Adrenal gland (tissue), 12 donors: Measurements from ENCODE around the gene MED12. TPM values are rescaled to one million over a fixed set of nuclear protein-coding genes. Genes with fewer than 3 reads are reported as not detected.

Source experiments
- DNase-seq, 7 donors: peaks; one replicate each; pipeline ENCODE4 v3.0.0-alpha.2; 2019 to 2020
- H3K27ac ChIP-seq, 5 donors: fragments of 200-600 bp; sonication (generic) in 4 of 5; 1 replicate in 3 of 5; 2 replicates in 2 of 5; pipeline versions ENCODE4 v1.5.1 to v1.8.0; 2016 to 2020; ENCODE audit warnings: mild to moderate bottlenecking in 1 of 5
- H3K27me3 ChIP-seq: fragments of 200-600 bp; 2 replicates; pipeline ENCODE4 v1.8.0; 2021
- H3K36me3 ChIP-seq, 2 donors: fragments of 200-600 bp; replicated peaks in 1 of 2; 1 replicate in 1 of 2; 2 replicates in 1 of 2; pipeline versions ENCODE4 v1.5.1 to v1.8.0; 2018 to 2022
- H3K4me1 ChIP-seq, 2 donors: fragments of 200-600 bp; replicated peaks in 1 of 2; 1 replicate in 1 of 2; 2 replicates in 1 of 2; pipeline versions ENCODE4 v1.5.1 to v1.8.0; 2018 to 2021
- H3K4me3 ChIP-seq, 4 donors: fragments of 200-600 bp; sonication (generic) in 3 of 4; one replicate each; pipeline ENCODE4 v1.5.1; 2016 to 2018
- H3K9me3 ChIP-seq, 3 donors: fragments of 200-600 bp; sonication (generic) in 1 of 3; replicated peaks in 1 of 3; 1 replicate in 2 of 3; 2 replicates in 1 of 3; pipeline versions ENCODE4 v1.5.1 to v1.8.0; 2016 to 2021
- POLR2A ChIP-seq, 2 donors: fragments of 450-650 bp; IDR thresholded peaks; one replicate each; pipeline ENCODE4 v1.6.1; 2017; ENCODE audit warnings: antibody characterized with exemption in 2 of 2, mild to moderate bottlenecking in 2 of 2, moderate library complexity in 1 of 2
- intact Hi-C, 2 donors: fragments of 100-400 bp; cut with DNase I; formaldehyde crosslinking; loops; one replicate each; pipeline versions ENCODE4 v1.14.1 to v1.15.0; 2022 to 2023
- polyA plus RNA-seq, 3 donors: library from polyadenylated mRNA; stranded (reverse); fragments of 200-250 nt in 2 of 3; fragments of 350-450 nt in 1 of 3; fragmentation: Illumina TruSeq in 1 of 3; extraction: RNeasy Lipid Tissue Mini Kit (QIAGEN cat#74804) in 1 of 3; gene quantifications; one replicate each; pipeline ENCODE4 v1.2.3, GENCODE V29; 2013 to 2014
- small RNA-seq, 2 donors: library from RNA; depleted of rRNA; stranded (forward); fragments of <200 nt; gene quantifications; one replicate each; pipeline ENCODE3, GENCODE V24; 2016
- total RNA-seq, 9 donors: library from RNA; depleted of rRNA in 4 of 9; stranded (reverse); fragments of >200 nt in 4 of 9; fragments of 120-200 nt in 1 of 9; fragmentation: NEBNext Ultra II Directional in 1 of 9; extraction: Animal tissue kit (Norgen Biotek cat#: 25700) in 1 of 9; gene quantifications; one replicate each; pipeline versions ENCODE4 v1.1.0 to v1.2.4, GENCODE V29; 2013 to 2023
- TF ChIP-seq, protein P1 (sequence below), 6 experiments: fragments of 450-650 bp in 4 of 6; fragments of 200-600 bp in 2 of 6; sonication (generic) in 1 of 6; IDR thresholded peaks; 1 replicate in 5 of 6; 2 replicates in 1 of 6; pipeline versions ENCODE4 v1.5.1 to v1.8.0; 2016 to 2021; ENCODE audit warnings: antibody characterized with exemption in 6 of 6, mild to moderate bottlenecking in 2 of 6, moderate library complexity in 1 of 6
- donor health status: healthy with polysubstance abuse.
- donor health status: Bipolar disorder and iron deficiency.
- donor health status: DM: yes; HTN: yes; CAD: no.
- donor health status: DM: no; HTN: no; CAD: no.
- donor health status: DM: no; HTN: no; CAD: no.
- donor health status: DM: yes; HTN: yes; CAD: no.

Gene MED12
- total and polyA plus RNA-seq, 12 donors = 34.0 to 107 (median 78.4) TPM

DNA sequence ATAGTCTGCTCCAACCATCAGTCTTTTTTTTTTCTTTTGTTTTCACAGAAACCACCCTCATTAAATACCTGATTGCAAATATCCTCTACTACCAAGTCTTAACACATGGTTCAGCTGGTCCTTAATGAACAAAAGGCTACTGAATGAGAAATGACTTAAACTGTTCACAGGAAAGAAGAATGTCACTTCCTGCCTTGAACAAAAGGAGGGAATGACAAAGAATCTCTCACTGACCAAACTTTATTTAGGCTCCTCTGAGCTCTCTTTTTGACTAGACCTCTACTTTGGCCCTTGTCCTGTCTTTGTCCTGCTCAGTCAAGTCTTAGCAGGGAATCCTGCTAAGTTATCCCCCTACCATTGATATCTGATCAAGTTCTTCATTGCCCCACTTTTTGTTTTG is 72.9 kb downstream of the MED12 start:
- Histone ChIP-seq H3K4me3 (no peak overlapping the region), H3K4me1 (no peaks in the 10 kb centered on the region), H3K27ac (no peak overlapping the region), H3K9me3 (no peaks in the 10 kb centered on the region), H3K27me3 (no peaks in the 10 kb centered on the region), H3K36me3 (no peaks in the 10 kb centered on the region)
- DNase-seq = no peak
- intact Hi-C loops = no loop called here
- TF ChIP-seq, protein P1, sequence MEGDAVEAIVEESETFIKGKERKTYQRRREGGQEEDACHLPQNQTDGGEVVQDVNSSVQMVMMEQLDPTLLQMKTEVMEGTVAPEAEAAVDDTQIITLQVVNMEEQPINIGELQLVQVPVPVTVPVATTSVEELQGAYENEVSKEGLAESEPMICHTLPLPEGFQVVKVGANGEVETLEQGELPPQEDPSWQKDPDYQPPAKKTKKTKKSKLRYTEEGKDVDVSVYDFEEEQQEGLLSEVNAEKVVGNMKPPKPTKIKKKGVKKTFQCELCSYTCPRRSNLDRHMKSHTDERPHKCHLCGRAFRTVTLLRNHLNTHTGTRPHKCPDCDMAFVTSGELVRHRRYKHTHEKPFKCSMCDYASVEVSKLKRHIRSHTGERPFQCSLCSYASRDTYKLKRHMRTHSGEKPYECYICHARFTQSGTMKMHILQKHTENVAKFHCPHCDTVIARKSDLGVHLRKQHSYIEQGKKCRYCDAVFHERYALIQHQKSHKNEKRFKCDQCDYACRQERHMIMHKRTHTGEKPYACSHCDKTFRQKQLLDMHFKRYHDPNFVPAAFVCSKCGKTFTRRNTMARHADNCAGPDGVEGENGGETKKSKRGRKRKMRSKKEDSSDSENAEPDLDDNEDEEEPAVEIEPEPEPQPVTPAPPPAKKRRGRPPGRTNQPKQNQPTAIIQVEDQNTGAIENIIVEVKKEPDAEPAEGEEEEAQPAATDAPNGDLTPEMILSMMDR (IDR thresholded peaks at IDR 0.05) = no peak
- TF ChIP-seq POLR2A (IDR thresholded peaks at IDR 0.05) = no peak

Small RNA genes lying within 50 kb of the gene (small RNA-seq; reads per million reads assigned to genes)
- gene CXorf65 = 0 reads per million in 2 donors

Other genes with a start within 250 kb of the MED12 start
- gene TEX11, start 209.9 kb upstream of the MED12 start, total RNA-seq = not detected
- gene TEX11, start 209.9 kb upstream of the MED12 start, polyA plus RNA-seq = under 1 TPM in 1 of 3 donors, not detected in 2; 0.13 TPM
- under 1 TPM in 2 of 9 donors, not detected in 7; 0.11 to 0.28 TPM for gene SLC7A3, start 187.5 kb upstream of the MED12 start, total RNA-seq
- gene SLC7A3, start 187.5 kb upstream of the MED12 start, polyA plus RNA-seq = not detected
- 100 to 1,000 TPM in 1 of 9 donors, 10 to 100 TPM in 8; 68.0 to 101 (median 81.0) TPM for gene SNX12, start 50.3 kb upstream of the MED12 start, total RNA-seq
- gene SNX12, start 50.3 kb upstream of the MED12 start, polyA plus RNA-seq = 10 to 100 TPM; 25.4 to 75.8 (median 42.3) TPM
- 100 to 1,000 TPM in 5 of 9 donors, 10 to 100 TPM in 4; 61.3 to 191 (median 101) TPM for gene FOXO4, start 22.7 kb upstream of the MED12 start, total RNA-seq
- 10 to 100 TPM; 14.3 to 47.7 (median 34.2) TPM for gene FOXO4, start 22.7 kb upstream of the MED12 start, polyA plus RNA-seq
- not detected for gene CXorf65, start 11.9 kb upstream of the MED12 start, total RNA-seq
- under 1 TPM in 1 of 3 donors, not detected in 2; 0.51 TPM for gene CXorf65, start 11.9 kb upstream of the MED12 start, polyA plus RNA-seq
- 1 to 10 TPM in 8 of 9 donors, under 1 TPM in 1; 0.22 to 5.5 (median 1.9) TPM for gene IL2RG, start 7.0 kb upstream of the MED12 start, total RNA-seq
- 1 to 10 TPM; 4.3 to 7.0 (median 4.9) TPM for gene IL2RG, start 7.0 kb upstream of the MED12 start, polyA plus RNA-seq
- gene NLGN3, start 26.2 kb downstream of the MED12 start, total RNA-seq = 10 to 100 TPM; 10.3 to 51.6 (median 24.9) TPM
- 10 to 100 TPM in 2 of 3 donors, 1 to 10 TPM in 1; 8.9 to 15.7 (median 10.6) TPM for gene NLGN3, start 26.2 kb downstream of the MED12 start, polyA plus RNA-seq
- gene GJB1, start 104.6 kb downstream of the MED12 start, total RNA-seq = under 1 TPM in 1 of 9 donors, not detected in 8; 0.18 TPM
- gene GJB1, start 104.6 kb downstream of the MED12 start, polyA plus RNA-seq = not detected
- gene ZMYM3, start 135.5 kb downstream of the MED12 start, total RNA-seq = 10 to 100 TPM; 31.3 to 77.3 (median 46.5) TPM
- gene ZMYM3, start 135.5 kb downstream of the MED12 start, polyA plus RNA-seq = 10 to 100 TPM; 23.0 to 36.1 (median 28.8) TPM
- 100 to 1,000 TPM; 267 to 524 (median 324) TPM for gene NONO, start 165.0 kb downstream of the MED12 start, total RNA-seq
- gene NONO, start 165.0 kb downstream of the MED12 start, polyA plus RNA-seq = 100 to 1,000 TPM; 140 to 492 (median 170) TPM
- 1 to 10 TPM in 3 of 9 donors, under 1 TPM in 5, not detected in 1; 0.18 to 3.2 (median 0.81) TPM for gene ITGB1BP2, start 183.2 kb downstream of the MED12 start, total RNA-seq
- 1 to 10 TPM in 2 of 3 donors, under 1 TPM in 1; 0.31 to 1.6 (median 1.5) TPM for gene ITGB1BP2, start 183.2 kb downstream of the MED12 start, polyA plus RNA-seq
- 10 to 100 TPM; 20.9 to 48.9 (median 29.6) TPM for gene TAF1, start 247.8 kb downstream of the MED12 start, total RNA-seq
- 10 to 100 TPM in 2 of 3 donors, 1 to 10 TPM in 1; 7.5 to 27.8 (median 18.6) TPM for gene TAF1, start 247.8 kb downstream of the MED12 start, polyA plus RNA-seq